ENCODE results near the gene TGM6.

DNA sequence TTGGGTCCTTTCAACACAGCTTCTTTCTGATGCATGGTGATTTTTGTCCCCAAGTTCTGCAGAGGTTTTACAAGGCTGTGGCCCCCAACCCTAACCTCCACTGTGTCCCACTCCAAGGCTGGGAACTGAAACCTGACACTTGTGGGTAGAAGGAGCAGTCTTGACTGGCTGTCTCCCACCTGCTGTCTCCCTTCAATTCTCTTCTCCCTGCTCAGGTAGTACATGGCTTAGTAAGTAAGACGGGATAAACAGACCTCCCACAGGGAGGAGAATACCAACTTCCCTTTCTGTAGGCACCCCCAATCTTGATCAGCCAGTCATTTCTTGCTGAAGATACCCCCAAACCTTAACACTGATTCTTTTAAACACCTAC lies 25.0 kb downstream of the TGM6 start:
- TF ChIP-seq, protein P1, sequence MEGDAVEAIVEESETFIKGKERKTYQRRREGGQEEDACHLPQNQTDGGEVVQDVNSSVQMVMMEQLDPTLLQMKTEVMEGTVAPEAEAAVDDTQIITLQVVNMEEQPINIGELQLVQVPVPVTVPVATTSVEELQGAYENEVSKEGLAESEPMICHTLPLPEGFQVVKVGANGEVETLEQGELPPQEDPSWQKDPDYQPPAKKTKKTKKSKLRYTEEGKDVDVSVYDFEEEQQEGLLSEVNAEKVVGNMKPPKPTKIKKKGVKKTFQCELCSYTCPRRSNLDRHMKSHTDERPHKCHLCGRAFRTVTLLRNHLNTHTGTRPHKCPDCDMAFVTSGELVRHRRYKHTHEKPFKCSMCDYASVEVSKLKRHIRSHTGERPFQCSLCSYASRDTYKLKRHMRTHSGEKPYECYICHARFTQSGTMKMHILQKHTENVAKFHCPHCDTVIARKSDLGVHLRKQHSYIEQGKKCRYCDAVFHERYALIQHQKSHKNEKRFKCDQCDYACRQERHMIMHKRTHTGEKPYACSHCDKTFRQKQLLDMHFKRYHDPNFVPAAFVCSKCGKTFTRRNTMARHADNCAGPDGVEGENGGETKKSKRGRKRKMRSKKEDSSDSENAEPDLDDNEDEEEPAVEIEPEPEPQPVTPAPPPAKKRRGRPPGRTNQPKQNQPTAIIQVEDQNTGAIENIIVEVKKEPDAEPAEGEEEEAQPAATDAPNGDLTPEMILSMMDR (conservative IDR thresholded peaks at IDR 0.05; ENCODE audit: low read length), result no peak
- no peak for TF ChIP-seq EZH2phosphoT487 (IDR thresholded peaks at IDR 0.05; ENCODE audit: borderline replicate concordance)

Measured in Loucy (cell line).